ENCODE measurements around the gene GPATCH4.
A peak's percentile ranks its signal among the peaks of the same experiment; 100 is the strongest.
"Not testable (repeated sequence)": the region's sequence is repeated elsewhere in the genome, so short reads cannot be mapped to it uniquely, and the experiment has no call there.

Gene GPATCH4

DNA sequence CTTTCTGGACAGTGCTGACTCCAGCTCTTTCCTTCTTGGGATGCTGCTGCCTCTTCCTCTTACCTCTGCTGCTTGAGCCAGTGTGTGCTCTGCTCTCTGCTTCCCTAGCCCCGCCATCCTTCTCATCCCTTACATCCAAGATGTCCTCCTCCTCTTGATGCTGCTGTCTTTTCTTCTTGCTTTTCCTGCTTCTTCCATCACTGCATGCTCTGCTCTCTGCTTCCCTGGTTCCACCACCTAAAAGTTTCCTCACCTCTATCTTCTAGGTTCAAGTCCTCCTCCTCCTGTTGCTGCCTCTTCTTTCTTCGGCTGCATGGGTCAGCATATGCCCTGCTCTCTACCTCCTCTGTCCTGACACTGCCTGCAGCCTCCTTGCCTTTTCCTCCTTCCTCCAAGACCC lies 6.3 kb downstream of the GPATCH4 start:
- no peak for DNase-seq (ENCODE audit: low spot score)

DNA sequence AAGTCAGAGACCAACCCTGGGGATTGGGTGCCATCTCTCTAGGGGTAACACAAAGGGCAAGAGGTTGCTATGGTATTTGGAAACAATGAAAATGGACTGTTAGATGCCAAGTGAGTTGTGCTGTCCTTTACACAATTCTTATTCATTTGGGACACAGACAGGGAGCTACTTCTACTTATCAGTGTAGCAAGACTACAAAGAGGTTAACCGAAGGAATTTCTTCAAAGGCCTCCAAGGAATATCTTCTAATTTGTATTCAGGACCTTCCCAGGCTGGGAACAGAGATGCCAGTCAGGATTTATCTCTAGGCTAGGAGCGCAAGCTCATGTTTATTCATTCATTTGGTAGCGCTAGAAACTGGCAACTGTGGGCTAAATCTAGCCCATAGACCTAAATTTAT lies 7.1 kb downstream of the GPATCH4 start:
- DNase-seq (ENCODE audit: low spot score): no peak

DNA sequence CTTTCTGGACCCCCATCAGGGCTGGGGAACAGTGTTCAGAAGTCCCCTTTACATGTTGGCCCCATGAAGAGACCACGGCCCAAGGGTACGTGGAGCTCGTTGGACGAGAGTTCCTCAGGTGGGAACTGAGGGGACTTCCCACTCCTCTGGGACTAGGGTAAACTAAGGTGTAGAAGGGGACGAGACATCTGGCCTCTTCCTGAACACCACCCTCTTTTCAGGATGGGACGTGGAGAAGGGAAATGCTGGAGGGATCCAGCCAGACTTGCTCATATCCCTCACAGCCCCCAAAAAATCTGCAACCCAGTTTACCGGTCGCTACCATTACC lies 7.7 kb downstream of the GPATCH4 start:
- no peak for DNase-seq (ENCODE audit: low spot score)

DNA sequence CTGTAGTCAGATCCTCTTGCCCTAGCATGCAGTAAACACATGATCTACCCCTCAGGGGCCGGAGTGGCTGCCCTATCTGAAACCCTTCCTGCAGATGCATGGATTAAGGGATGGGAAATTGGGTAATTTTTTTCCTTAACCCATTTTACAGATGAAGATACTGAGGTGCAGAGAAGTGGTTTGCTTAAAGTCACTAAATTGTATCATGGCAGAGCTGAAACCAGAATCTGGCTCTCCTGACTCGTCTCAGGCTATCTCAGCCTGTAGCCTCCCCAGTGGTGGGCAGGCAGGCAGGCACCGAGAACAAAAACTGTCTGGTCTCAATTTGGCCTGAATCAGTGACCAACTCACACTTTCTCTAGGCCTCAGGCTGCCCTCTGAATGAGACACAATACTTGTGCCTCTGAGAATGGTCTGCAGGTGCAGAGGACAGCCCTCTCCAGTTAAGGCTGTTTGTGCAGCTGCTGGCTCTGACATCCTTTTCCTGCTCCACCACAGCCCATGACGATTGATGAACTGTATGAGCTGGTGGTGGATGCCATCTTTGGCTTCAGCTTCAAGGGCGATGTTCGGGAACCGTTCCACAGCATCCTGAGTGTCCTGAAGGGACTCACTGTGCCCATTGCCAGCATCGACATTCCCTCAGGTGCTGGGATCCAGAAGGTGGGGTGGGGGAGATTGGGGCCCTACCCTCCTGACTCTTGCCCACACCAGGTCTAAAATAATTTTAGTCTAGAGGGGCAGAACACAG lies 8.2 kb downstream of the GPATCH4 start:
- DNase-seq (ENCODE audit: low spot score): peak; percentile 77

- peak; percentile 37 for DNase-seq (ENCODE audit: low spot score)
Measured at GRCh38 chr1:156592158-156592909, 8.9 kb downstream of the GPATCH4 start.

- peak; percentile 81 for DNase-seq (ENCODE audit: low spot score)
Measured at GRCh38 chr1:156591432-156592157, 9.7 kb downstream of the GPATCH4 start, which contains the start of gene NAXE. NAXE (plus strand) TSS chr1:156591776; CDS start chr1:156591805, 29 bp downstream.

- DNase-seq (ENCODE audit: low spot score): no peak
Measured at GRCh38 chr1:156591181-156591431, 10.2 kb downstream of the GPATCH4 start.

- no peak for DNase-seq (ENCODE audit: low spot score)
Measured at GRCh38 chr1:156590326-156591180, 10.7 kb downstream of the GPATCH4 start.

GRCh38 chr1:156589546-156589945 lies 11.7 kb downstream of the GPATCH4 start:
- no peak for DNase-seq (ENCODE audit: low spot score)

DNA sequence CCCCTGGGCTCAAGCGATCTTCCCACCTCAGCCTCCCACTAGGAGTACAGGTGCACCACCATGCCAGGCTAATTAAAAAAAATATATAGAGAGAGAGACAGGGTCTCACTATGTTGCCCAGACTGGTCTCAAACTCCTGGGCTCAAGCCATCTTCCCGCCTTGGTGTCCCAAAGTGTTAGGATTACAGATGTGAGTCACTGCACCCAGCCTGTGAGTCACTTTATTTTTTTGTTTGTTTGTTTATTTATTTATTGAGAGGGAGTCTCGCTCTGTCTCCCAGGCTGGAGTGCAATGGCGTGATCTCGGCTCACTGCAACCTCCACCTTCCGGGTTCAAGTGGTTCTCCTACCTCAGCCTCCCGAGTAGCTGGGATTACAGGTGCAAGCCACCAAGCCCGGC lies 13.4 kb downstream of the GPATCH4 start:
- not testable (repeated sequence) for DNase-seq (ENCODE audit: low spot score)

GRCh38 chr1:156586892-156587477 lies 14.3 kb downstream of the GPATCH4 start:
- DNase-seq (ENCODE audit: low spot score): no peak

DNA sequence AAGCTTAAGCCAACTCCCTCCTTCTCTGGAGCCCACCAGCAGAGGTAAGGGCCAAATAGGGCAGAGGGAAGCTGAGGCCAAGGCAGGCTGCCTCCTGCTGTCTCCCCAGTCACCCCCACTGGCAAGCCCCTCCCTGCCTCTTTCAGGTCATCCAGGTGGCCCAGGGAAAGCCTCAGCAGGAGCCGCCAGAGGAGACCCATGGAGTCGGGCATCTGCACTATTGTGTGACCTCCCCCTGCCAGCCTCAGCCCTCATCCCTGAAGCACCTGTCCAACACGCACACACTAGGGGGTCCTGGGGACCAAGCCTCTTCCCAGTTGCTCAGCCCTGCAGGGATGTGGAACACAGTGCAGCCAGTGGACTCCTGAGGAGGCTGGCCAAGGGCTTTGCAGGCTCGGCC lies 15.0 kb downstream of the GPATCH4 start:
- DNase-seq (ENCODE audit: low spot score): no peak

DNA sequence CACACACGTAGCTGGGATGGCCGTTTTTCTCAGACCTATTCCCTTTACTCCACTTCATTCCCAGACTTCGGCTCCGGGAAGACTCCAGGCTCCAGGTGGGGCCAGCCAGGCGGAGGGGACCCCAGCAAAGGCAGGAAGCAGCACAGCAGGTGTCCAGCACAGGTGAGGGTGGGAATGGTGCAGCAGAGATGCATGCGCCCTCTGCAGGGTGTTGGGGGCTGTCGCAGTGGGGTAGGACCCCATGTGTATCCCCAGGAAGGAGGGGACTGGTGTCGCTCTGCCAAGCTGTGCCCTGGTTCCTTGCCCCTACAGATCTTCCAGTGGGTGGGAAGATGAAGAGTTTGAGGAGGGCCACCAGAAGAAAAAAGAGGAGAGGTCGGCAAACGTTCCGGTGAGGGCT lies 16.5 kb downstream of the GPATCH4 start:
- DNase-seq (ENCODE audit: low spot score): peak; percentile 65

- DNase-seq (ENCODE audit: low spot score): peak; percentile 96
Measured at GRCh38 chr1:156583821-156584622, 17.3 kb downstream of the GPATCH4 start.

DNA sequence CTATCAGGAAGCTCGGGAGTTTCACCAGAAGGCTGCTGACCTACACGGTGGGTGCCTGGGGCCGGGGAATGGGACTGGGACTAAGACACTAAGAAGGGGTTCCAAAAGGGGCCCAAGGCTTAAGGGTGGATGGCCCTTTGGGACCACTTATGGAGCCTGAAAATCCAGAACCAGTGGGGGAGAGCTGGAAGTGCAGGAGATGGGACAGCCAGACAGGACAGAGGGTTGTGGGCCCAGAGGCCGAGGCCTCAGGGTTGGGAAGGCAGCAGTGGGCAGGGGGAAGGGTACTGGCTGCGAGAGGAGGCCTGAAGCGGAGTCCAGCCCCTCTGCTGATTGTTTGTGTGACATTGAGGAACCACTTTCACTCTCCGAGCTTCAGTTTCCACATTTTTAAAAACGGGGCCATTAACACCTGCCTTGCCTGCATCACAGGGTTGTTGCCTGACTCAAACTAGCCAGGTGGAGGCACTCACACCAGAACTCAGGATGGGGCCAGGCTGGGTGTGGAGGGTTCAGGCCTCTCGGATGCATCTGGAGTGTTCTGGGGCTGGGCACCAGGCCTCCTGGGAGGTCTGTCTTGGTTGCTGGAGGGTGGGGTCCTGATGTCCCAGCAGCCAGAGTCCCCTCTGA lies 18.8 kb downstream of the GPATCH4 start:
- DNase-seq (ENCODE audit: low spot score): peak; percentile 88

DNA sequence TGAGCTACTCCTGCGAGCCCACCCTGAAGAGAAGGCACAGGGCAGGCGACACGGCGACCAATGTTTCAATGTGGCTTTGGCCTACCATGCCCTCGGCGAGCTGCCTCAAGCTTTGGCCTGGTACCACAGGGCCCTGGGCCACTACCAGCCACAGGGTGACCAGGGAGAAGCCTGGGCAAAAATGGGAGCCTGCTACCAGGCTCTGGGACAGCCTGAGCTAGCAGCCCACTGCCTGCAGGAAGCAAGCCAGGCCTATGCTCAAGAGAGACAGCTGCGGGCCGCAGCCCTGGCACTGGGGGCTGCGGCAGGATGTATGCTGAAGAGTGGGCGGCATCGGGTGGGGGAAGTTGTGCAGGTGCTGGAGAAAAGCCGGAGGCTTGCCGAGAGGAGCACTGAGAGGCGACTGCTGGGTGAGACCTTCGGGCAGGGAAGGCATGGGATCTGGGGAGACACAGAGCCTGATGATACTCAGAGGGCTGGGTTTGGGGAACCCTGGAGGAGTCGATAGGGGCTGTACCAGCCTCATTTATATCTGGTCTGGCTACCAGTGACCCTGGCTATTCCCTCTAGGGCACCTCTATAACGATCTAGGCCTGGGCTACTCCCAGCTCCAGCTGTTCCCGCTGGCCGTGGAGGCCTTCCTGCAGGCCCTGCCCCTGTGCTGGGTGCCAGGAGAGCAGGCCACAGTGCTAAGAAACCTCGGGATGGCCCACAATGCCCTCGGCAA lies 19.5 kb downstream of the GPATCH4 start:
- peak; percentile 87 for DNase-seq (ENCODE audit: low spot score)

DNA sequence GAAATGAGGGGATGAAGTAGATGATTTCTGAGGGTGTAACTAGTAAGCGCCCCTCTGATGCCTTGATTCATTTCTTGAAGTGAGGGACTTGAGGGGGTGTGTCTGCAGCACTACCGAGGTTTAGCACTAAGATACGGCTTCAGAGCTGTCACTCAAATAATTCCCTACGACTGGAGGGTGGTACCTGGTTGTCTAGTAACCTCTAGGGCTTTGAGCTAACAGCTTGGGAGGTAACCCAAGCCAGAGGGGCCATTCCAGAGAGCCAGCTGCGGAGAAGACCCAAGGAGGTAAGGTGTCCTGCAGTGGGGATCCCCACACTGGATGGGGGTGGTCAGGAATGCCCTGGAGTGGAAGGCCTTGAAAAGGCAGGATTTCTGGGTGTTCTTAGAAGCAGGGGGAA lies 21.8 kb downstream of the GPATCH4 start, which contains the start of gene TTC24:
Gene TTC24 (plus strand): TSS at position 252 of the 400 bp plus-strand sequence. CDS start 1,642 bp downstream, outside the sequence.
- DNase-seq (ENCODE audit: low spot score): no peak

DNA sequence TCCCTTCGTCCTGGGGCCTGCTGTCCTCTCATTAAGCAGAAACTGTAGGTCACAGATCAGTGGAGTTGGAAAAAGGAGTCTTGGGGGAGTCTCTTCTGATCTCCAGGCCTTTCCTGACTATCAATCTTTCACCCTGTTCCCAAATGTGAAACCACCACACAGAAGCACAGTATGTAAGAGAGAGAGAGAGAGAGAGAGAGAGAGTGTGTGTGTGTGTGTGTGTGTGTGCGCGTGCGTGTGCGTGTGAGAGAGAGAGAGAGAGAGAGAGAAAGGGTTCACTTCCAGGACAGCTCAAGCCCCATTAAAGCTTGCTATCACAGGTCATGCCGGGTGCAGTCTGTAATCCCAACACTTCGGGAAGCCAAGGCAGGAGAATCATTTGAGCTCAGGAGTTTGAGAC lies 23.2 kb downstream of the GPATCH4 start:
- DNase-seq (ENCODE audit: low spot score): no peak

GRCh38 chr1:156577550-156577949 lies 23.7 kb downstream of the GPATCH4 start:
- DNase-seq (ENCODE audit: low spot score): no peak
